Measurements from ENCODE around the gene SP110. TPM values are rescaled to one million over a fixed set of nuclear protein-coding genes. Genes with fewer than 3 reads are reported as not detected.

The SP110 gene
- total and polyA plus RNA-seq, 9 donors, result 18.4 to 46.1 (median 21.4) TPM

- no peak for DNase-seq
- Histone ChIP-seq H3K4me1 (ENCODE audit: insufficient read depth) (no peaks in the 10 kb centered on the region), H3K4me3 (no peak overlapping the region), H3K27ac (no peak overlapping the region), H3K27me3 (no peaks in the 10 kb centered on the region), H3K36me3 (no peaks in the 10 kb centered on the region), H3K9me3 (peaks cover 0 to 4% of the 10 kb centered on the region in 2 donors)
- intact Hi-C loops (cut with DNase I), result no loop called here
- TF ChIP-seq POLR2A (IDR thresholded peaks at IDR 0.05), result no peak
- TF ChIP-seq EP300 (IDR thresholded peaks at IDR 0.05), result no peak
- TF ChIP-seq, protein P1, sequence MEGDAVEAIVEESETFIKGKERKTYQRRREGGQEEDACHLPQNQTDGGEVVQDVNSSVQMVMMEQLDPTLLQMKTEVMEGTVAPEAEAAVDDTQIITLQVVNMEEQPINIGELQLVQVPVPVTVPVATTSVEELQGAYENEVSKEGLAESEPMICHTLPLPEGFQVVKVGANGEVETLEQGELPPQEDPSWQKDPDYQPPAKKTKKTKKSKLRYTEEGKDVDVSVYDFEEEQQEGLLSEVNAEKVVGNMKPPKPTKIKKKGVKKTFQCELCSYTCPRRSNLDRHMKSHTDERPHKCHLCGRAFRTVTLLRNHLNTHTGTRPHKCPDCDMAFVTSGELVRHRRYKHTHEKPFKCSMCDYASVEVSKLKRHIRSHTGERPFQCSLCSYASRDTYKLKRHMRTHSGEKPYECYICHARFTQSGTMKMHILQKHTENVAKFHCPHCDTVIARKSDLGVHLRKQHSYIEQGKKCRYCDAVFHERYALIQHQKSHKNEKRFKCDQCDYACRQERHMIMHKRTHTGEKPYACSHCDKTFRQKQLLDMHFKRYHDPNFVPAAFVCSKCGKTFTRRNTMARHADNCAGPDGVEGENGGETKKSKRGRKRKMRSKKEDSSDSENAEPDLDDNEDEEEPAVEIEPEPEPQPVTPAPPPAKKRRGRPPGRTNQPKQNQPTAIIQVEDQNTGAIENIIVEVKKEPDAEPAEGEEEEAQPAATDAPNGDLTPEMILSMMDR (IDR thresholded peaks at IDR 0.05), result no peak
- 94 to 96% (median 95%) methylated on average over 2 of the region's 2 CpGs for WGBS, 3 donors
Measured at GRCh38 chr2:230205721-230206120, 14.1 kb downstream of the SP110 start.

DNA sequence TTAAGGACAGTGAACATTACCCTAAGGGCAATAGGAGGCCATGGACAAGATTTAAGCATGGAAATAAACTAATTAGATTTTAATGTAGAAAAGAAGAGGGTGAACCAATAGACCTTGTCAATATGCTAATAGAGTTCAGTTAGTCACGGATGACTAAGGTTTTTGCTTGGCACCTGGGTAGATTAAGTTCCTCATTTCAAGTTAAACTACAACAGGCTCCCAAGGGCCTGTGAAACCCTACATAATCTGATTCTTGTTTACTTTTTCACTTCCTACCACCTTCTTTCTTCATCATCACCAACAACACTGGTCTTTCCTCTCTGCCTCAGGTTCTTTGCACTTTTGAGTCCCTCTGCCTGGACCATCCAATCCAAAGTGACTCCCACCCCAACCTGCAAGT, 14.8 kb downstream of the SP110 start:
- TF ChIP-seq EP300 (IDR thresholded peaks at IDR 0.05) (no peak), POLR2A (IDR thresholded peaks at IDR 0.05) (no peak)
- TF ChIP-seq, protein P1 (IDR thresholded peaks at IDR 0.05), result no peak
- intact Hi-C loops (cut with DNase I), result no loop called here
- peaks cover 0 to 4% of the 10 kb centered on the region in 2 donors for H3K9me3 ChIP-seq
- 90 to 97% (median 96%) methylated on average over 1 of the region's 1 CpG for WGBS, 3 donors
- no peak overlapping the region for H3K4me3 ChIP-seq
- DNase-seq, result no peak
- H3K27ac ChIP-seq, result no peak overlapping the region
- no peaks in the 10 kb centered on the region for H3K4me1 ChIP-seq (ENCODE audit: insufficient read depth)
- H3K36me3 ChIP-seq, result no peaks in the 10 kb centered on the region
- no peaks in the 10 kb centered on the region for H3K27me3 ChIP-seq

DNA sequence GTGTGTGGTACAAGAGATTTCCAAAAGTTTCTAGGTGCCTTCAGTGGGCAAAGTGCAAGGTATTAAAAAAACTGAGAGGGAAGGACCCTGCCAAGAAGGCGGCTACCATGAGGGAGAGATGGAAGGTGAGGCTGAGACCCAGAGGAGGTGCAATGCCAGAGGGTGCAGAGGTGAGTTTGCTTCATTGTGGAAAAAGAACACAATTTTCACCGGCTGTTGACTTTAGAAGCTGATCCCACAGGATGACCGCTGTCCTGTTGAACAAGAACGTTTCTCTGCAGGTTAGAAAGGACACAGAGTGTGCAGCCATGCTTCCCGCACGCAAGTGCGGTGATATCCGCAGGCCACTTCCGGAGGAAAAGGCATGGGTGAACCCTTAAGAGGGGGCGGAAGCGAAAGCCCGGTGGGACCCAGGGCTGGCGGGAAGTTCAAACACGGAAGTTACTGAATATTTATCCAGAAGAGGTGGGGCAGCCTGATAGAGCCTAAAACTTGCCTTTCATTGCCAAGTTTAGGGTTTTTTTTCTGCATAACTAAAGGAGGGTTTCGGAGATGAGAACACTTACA, 16.6 kb downstream of the SP110 start:
- peaks cover 0 to 9% of the 10 kb centered on the region in 2 donors for H3K9me3 ChIP-seq
- intact Hi-C loops (cut with DNase I), result no loop called here
- 96 to 97% (median 97%) methylated on average over 15 of the region's 15 CpGs for WGBS, 3 donors
- no peak for DNase-seq
- H3K27ac ChIP-seq, result no peak overlapping the region
- H3K36me3 ChIP-seq, result no peaks in the 10 kb centered on the region
- no peaks in the 10 kb centered on the region for H3K4me1 ChIP-seq (ENCODE audit: insufficient read depth)
- H3K4me3 ChIP-seq, result no peak overlapping the region
- TF ChIP-seq POLR2A (IDR thresholded peaks at IDR 0.05), result no peak
- TF ChIP-seq, protein P1 (IDR thresholded peaks at IDR 0.05), result no peak
- no peak for TF ChIP-seq EP300 (IDR thresholded peaks at IDR 0.05)
- no peaks in the 10 kb centered on the region for H3K27me3 ChIP-seq

DNA sequence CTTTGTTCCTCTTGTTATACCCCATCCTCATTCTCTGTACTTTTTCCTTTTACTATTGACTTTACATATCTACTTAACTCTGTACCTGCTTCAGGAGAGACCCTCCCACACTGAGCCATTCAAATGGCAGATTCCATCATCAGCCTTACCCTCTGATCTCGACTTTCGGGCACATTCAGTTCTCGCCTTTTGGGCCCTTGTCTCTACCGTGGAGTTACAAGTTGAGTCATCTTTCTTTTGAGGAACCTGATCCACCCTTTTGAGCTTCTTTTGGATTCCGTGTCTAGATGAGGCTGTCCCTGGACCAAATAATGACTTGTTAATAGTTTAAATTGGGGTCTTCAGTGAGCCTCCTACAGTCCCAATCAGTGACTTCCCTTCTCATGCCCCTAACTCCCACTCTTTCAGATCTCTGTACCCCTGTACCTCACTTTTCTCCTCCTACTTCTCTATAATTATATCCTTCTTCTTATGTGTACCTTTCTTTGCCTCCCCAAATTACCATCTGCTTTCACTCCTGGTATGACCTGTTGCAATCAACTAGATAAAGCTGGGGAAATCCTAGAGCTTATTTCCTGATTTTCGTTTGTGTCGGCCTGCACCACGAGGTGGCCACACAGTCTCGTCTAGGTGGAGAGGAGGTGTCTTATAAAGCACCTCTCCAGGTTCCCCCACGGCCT, 17.2 kb downstream of the SP110 start:
- H3K36me3 ChIP-seq, result no peaks in the 10 kb centered on the region
- no peaks in the 10 kb centered on the region for H3K4me1 ChIP-seq (ENCODE audit: insufficient read depth)
- H3K27me3 ChIP-seq, result no peaks in the 10 kb centered on the region
- no peak for DNase-seq
- intact Hi-C loops (cut with DNase I), result no loop called here
- peaks cover 0 to 9% of the 10 kb centered on the region in 2 donors for H3K9me3 ChIP-seq
- no peak overlapping the region for H3K27ac ChIP-seq
- TF ChIP-seq, protein P1 (IDR thresholded peaks at IDR 0.05), result no peak
- no peak for TF ChIP-seq POLR2A (IDR thresholded peaks at IDR 0.05)
- no peak for TF ChIP-seq EP300 (IDR thresholded peaks at IDR 0.05)
- H3K4me3 ChIP-seq, result no peak overlapping the region
- 94 to 95% (median 94%) methylated on average over 10 of the region's 10 CpGs for WGBS, 3 donors

All from ovary (tissue), 9 donors.